ENCODE results near the gene DKC1. TPM values are rescaled to one million over a fixed set of nuclear protein-coding genes. Genes with fewer than 3 reads are reported as not detected.

Gene DKC1
- total RNA-seq, 1 donor from 2014 or later: 32.3 TPM

- no peak for TF ChIP-seq CTCF (IDR thresholded peaks at IDR 0.05; ENCODE audit: insufficient read depth, low read length, poor library complexity, severe bottlenecking)
- H3K27me3 ChIP-seq (ENCODE audit: control insufficient read depth, insufficient read depth, low read length): peaks cover 8% of the 10 kb centered on the region
- no peak for DNase-seq (ENCODE audit: low read depth)
These were observed 12.1 kb upstream of the DKC1 start, which contains the start of gene GAB3 for GRCh38 chrX:154750301-154751202. Gene GAB3 (minus strand): TSS chrX:154751077. CDS start chrX:154751025, 52 bp downstream.

DNA sequence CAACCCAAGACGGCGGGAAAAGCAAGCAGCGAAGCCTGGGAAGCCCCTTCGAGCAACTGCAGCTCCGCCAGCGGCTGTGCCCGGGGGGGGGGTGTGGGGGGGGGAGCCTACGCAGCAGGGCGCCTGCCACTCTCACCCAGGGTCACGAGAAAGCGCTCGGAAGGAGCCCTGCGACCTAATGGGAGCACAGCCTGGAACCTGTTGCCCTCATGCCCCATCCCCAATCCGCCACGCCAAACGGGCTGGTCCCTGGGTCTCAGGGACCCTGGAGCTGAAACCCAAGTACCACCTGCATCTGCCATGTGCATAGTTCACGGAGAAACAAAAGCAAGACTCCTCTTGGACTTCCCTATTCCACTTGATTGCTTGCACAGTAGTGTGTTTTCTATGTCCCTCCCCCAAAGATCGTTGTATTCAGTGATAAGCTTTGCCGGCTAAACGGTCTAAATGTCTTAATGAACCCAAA, 11.4 kb upstream of the DKC1 start:
- H3K27me3 ChIP-seq (ENCODE audit: control insufficient read depth, insufficient read depth, low read length): peaks cover 8% of the 10 kb centered on the region
- H3K4me3 ChIP-seq (ENCODE audit: low read depth, low read length): peak overlapping the region; percentile 32
- TF ChIP-seq CTCF (IDR thresholded peaks at IDR 0.05; ENCODE audit: insufficient read depth, low read length, poor library complexity, severe bottlenecking): no peak
- no peaks in the 10 kb centered on the region for H3K36me3 ChIP-seq (ENCODE audit: control insufficient read depth, insufficient read depth, low read length)
- no peak for DNase-seq (ENCODE audit: low read depth)

More at GRCh38 chrX:154750301-154751202, 12.1 kb upstream of the DKC1 start, which contains the start of gene GAB3:
- peak within 1 kb of the TSS; percentile 32 for H3K4me3 ChIP-seq (ENCODE audit: low read depth, low read length)
- H3K36me3 ChIP-seq (ENCODE audit: control insufficient read depth, insufficient read depth, low read length): no peaks in the 10 kb centered on the region

DNA sequence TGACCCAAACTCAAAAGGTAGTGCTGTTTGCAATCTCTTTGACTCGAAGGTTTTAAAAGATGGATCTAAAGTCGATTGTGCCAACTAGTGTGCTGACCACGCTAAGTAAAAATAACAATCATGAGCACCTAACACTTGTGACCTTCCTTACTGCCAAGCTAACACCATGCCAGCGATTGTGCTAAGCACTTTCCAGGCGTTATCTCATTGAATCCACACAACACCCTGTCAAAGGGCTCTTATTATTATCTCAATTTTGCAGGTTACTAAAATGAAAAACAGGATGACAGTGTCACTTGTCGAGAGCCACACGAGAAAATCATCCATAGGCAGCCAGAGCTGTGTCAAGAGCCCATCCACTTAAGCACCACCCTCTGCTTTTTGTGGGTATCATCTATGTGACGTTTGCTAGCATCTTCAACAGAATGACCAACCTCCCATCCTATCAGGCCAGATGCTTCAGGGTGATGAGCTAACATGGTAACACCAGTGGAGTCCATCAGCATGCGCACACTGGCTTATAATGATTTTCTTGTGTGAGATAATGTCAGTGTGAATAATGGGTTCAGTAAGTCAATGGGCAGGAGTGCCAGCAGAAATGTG, 10.9 kb upstream of the DKC1 start:
- Histone ChIP-seq H3K27me3 (ENCODE audit: control insufficient read depth, insufficient read depth, low read length) (peaks cover 8% of the 10 kb centered on the region), H3K36me3 (ENCODE audit: control insufficient read depth, insufficient read depth, low read length) (no peaks in the 10 kb centered on the region), H3K4me3 (ENCODE audit: low read depth, low read length) (no peak overlapping the region)
- TF ChIP-seq CTCF (IDR thresholded peaks at IDR 0.05; ENCODE audit: insufficient read depth, low read length, poor library complexity, severe bottlenecking): no peak
- no peak for DNase-seq (ENCODE audit: low read depth)

GRCh38 chrX:154758696-154759095, 4.0 kb upstream of the DKC1 start:
- Histone ChIP-seq H3K27me3 (ENCODE audit: control insufficient read depth, insufficient read depth, low read length) (no peaks in the 10 kb centered on the region), H3K4me3 (ENCODE audit: low read depth, low read length) (no peak overlapping the region), H3K36me3 (ENCODE audit: control insufficient read depth, insufficient read depth, low read length) (no peaks in the 10 kb centered on the region)
- DNase-seq (ENCODE audit: low read depth): no peak
- no peak for TF ChIP-seq CTCF (IDR thresholded peaks at IDR 0.05; ENCODE audit: insufficient read depth, low read length, poor library complexity, severe bottlenecking)

DNA sequence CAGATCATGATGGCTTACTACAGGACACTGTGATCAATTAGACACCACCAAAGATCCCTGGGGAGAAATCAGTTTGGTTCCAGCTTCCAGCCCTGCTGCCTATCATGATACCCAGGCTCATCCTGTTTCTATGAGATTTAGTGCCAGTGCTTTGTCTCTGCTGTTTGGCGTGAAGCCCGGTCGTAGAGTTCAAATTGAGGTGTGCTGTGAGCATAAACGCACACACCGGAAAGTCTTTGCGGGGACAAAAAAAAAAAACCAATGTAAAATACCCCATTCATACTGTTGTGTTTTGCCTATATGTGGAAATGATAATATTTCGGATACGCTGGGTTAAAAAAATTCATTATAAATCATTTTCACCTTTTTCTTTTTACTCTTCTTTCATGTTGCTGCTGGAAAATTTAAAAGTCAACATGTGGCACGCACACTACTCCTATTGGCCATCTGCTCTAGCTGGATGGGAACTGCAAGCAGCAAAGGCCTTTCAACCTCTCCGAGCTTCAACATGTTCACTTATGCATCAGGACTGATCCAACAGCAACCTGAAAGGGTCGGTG, 607 bp upstream of the DKC1 start:
- no peak for TF ChIP-seq CTCF (IDR thresholded peaks at IDR 0.05; ENCODE audit: insufficient read depth, low read length, poor library complexity, severe bottlenecking)
- Histone ChIP-seq H3K27me3 (ENCODE audit: control insufficient read depth, insufficient read depth, low read length) (no peaks in the 10 kb centered on the region), H3K4me3 (ENCODE audit: low read depth, low read length) (peak overlapping the region; percentile 62), H3K36me3 (ENCODE audit: control insufficient read depth, insufficient read depth, low read length) (no peaks in the 10 kb centered on the region)
- DNase-seq (ENCODE audit: low read depth): no peak
